Measurements from ENCODE around the gene SLC36A4. TPM values are rescaled to one million over a fixed set of nuclear protein-coding genes. Genes with fewer than 3 reads are reported as not detected.

Gene SLC36A4
- total and polyA plus RNA-seq, 9 of the 15 experiments (the other 6 are each of a cell fraction or from before 2014, with no cell fraction given), result 1.4 to 8.0 (median 5.4) TPM

- Histone ChIP-seq H3K4me2 (ENCODE audit: insufficient read depth, low read length) (no peak overlapping the region), H3K27me3 (ENCODE audit: control insufficient read depth in 2 of 2, insufficient read depth in 2 of 2, low read length in 2 of 2) (peaks cover 0 to 5% of the 10 kb centered on the region in 2 experiments; a peak in 2 of 5 replicates), H3K79me2 (ENCODE audit: control insufficient read depth, insufficient read depth, low read length) (no peaks in the 10 kb centered on the region), H3K9ac (ENCODE audit: insufficient read depth in 1 of 2, low read depth in 2 of 2, low read length in 2 of 2) (no peak overlapping the region), H4K20me1 (replicated peaks; ENCODE audit: control insufficient read depth, insufficient read depth, low read length) (no peaks in the 10 kb centered on the region; the same call in 1 of the 2 replicates), H3K9me1 (ENCODE audit: control insufficient read depth, insufficient read depth, low read length) (no peaks in the 10 kb centered on the region), H3K4me3 (no peak overlapping the region), H3K4me1 (replicated peaks in 1 of 2; ENCODE audit: control insufficient read depth in 2 of 2, insufficient read depth in 2 of 2, low read length in 2 of 2) (no peaks in the 10 kb centered on the region), H3K27ac (ENCODE audit: extremely low read depth, low read depth, low read length) (no peak overlapping the region), H2AFZ (ENCODE audit: low read depth, low read length) (no peak overlapping the region), H3K9me3 (replicated peaks; ENCODE audit: control insufficient read depth, insufficient read depth, low read depth, low read length) (no peaks in the 10 kb centered on the region), H3K36me3 (ENCODE audit: control insufficient read depth, insufficient read depth, low read length) (no peaks in the 10 kb centered on the region)
- DNase-seq (ENCODE audit: extremely low read depth in 1 of 4, low spot score in 3 of 4) (peak; percentile 15 to 55 (median 16)), FAIRE-seq (peak; percentile 76), ATAC-seq (peak; percentile 90)
- under 1% methylated on average over 10 of the region's 10 CpGs for WGBS (ENCODE audit: insufficient coverage, low coverage, missing lambda C conversion rate)
- BruUV-seq (replicated peaks), result no TSS peak
- CTCF ChIA-PET (ENCODE audit: low intra/inter-chr PET ratio), result interaction anchor here (1.1 kb wide), 1 partner anchor 306 kb away, joined by 7 read pairs; the partner anchor contains the start of gene SMCO4
- intact Hi-C loops (cut with micrococcal nuclease) (loop anchor here (10.0 kb wide), 1 partner anchor 218 kb away; no protein-coding TSS in a partner anchor), in situ Hi-C loops (cut with MboI) (loop anchor here (10.0 kb wide), 1 partner anchor 418 kb away; no protein-coding TSS in a partner anchor)
- POLR2A ChIA-PET, result interaction anchor here (1.0 to 1.2 kb wide), 2 partner anchors 300 to 425 kb away, joined by 3 read pairs; partner anchors contain the start of gene CEP295
- 0 out of 2 replicates have a peak, but pooled peaks have one; percentile 26 for TF ChIP-seq SMC3 (conservative IDR thresholded peaks at IDR 0.05; ENCODE audit: insufficient read depth, low read depth, low read length)
- TF ChIP-seq REST (IDR thresholded peaks at IDR 0.05; ENCODE audit: borderline replicate concordance), result peak; percentile 28; the same call in 1 of the 2 replicates
- no peak for TF ChIP-seq REST (CRISPR knock-in tag; IDR thresholded peaks at IDR 0.05; ENCODE audit: low read depth)
- peak; percentile 54 to 72 for TF ChIP-seq RAD21 (CRISPR knock-in tag; conservative IDR thresholded peaks at IDR 0.05 in 1 of 2, IDR thresholded peaks at IDR 0.05 in 1 of 2)
- TF ChIP-seq CTCF (IDR thresholded peaks at IDR 0.05 in 2 of 3, conservative IDR thresholded peaks at IDR 0.05 in 1 of 3; ENCODE audit: insufficient read depth in 2 of 3, low read depth in 1 of 3, low read length in 3 of 3), result peak; percentile 53 to 79 (median 63)
- no peak for TF ChIP-seq BRF1 (IDR thresholded peaks at IDR 0.05; ENCODE audit: borderline replicate concordance, extremely low read depth, insufficient read length)
These were observed 39.2 kb upstream of the SLC36A4 start for GRCh38 chr11:93236741-93237675.
